ENCODE data around the gene CES3.
"Not testable (repeated sequence)": the region's sequence is repeated elsewhere in the genome, so short reads cannot be mapped to it uniquely, and the experiment has no call there.

Gene CES3

GRCh38 chr16:66926171-66926947, 34.7 kb upstream of the CES3 start:
- no peak for DNase-seq (ENCODE audit: low read depth, low spot score)
- no peak overlapping the region for H3K27ac ChIP-seq

- no peak for DNase-seq (ENCODE audit: low read depth, low spot score)
- H3K27ac ChIP-seq: peak overlapping the region; percentile 55
These were observed 34.1 kb upstream of the CES3 start for GRCh38 chr16:66926961-66927436.

- peak overlapping the region; percentile 55 for H3K27ac ChIP-seq
- peak; percentile 20 for DNase-seq (ENCODE audit: low read depth, low spot score)
These were observed 33.0 kb upstream of the CES3 start for GRCh38 chr16:66927918-66928649.

- H3K27ac ChIP-seq: peak overlapping the region; percentile 55
- no peak for DNase-seq (ENCODE audit: low read depth, low spot score)
These were observed 32.2 kb upstream of the CES3 start for GRCh38 chr16:66928702-66929388.

GRCh38 chr16:66930189-66930588, 30.9 kb upstream of the CES3 start:
- H3K27ac ChIP-seq: peak overlapping the region; percentile 54
- DNase-seq (ENCODE audit: low read depth, low spot score): no peak

- DNase-seq (ENCODE audit: low read depth, low spot score): no peak
- H3K27ac ChIP-seq: no peak overlapping the region
These were observed 29.4 kb upstream of the CES3 start for GRCh38 chr16:66931665-66932064.

- H3K27ac ChIP-seq: no peak overlapping the region
- DNase-seq (ENCODE audit: low read depth, low spot score): no peak
These were observed 29.0 kb upstream of the CES3 start for GRCh38 chr16:66932076-66932475.

DNA sequence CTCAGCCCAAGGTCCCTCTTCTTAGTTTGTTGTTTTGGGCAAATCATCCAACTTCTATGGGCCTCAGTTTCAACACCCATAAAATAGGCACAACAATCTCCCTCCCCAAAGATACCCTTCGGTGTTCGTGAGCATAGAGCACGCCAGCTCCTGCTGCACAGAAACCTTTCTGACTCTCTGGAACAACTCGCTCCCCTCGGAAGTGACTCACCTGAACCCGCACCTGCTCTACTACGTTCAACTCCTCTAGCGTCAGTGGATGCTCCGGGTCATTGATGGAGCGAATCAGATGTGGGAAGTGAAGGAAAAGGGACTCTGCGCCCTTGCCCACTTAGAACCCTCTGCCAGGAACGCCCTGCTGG, 27.3 kb upstream of the CES3 start:
- peak overlapping the region; percentile 94 for H3K27ac ChIP-seq
- no peak for DNase-seq (ENCODE audit: low read depth, low spot score)

DNA sequence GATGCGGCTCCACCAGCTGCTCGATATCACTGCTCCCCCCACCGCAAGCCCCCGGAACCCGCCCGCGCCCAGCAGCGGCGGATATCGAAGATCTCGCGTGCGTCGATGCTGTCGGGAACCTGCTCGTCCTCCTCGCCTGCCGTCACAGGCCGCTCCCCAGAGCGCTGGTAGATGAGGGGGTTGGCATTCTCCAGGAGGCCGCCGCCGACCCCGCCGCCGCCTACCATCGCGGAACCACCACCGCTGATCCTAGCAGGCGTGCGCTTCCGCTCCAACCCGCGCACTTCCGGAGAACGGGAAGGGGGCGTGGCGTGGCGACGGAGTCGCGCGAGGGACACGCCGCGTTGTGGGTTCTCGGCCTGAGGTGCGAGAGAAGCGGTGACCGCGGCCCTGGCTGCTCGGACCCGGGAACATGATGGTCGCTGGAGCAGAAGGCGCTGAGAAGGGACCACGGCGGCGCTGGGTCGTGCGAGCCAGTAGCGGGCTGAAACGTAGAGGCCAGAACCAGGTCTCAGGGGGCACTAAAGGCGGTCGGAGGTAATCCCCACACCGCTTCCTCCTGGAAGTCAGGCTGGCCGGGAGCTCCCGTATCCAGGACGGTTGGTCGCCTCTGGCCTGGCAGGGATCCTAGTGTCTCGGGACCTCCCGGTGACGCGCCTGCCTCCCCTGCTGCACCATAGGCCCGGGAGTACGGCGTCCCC, 26.8 kb upstream of the CES3 start, which contains the start of gene CIAO2B:
CIAO2B (minus strand) TSS at position 265 of the 701 bp plus-strand sequence; CDS start at position 227, 38 bp downstream.
- DNase-seq (ENCODE audit: low read depth, low spot score): peak; percentile 22

GRCh38 chr16:66934839-66935313, 26.2 kb upstream of the CES3 start:
- peak overlapping the region; percentile 94 for H3K27ac ChIP-seq
- not testable (repeated sequence) for DNase-seq (ENCODE audit: low read depth, low spot score)

More for the DNA sequence above, 26.8 kb upstream of the CES3 start, which contains the start of gene CIAO2B:
- H3K27ac ChIP-seq: peak within 1 kb of the TSS; percentile 94

GRCh38 chr16:66935314-66936011, 25.6 kb upstream of the CES3 start, which contains the start of gene CES2:
TSS of gene CES2 (plus strand) at chr16:66935516. CDS start at chr16:66935636, 120 bp downstream.
- peak; percentile 29 for DNase-seq (ENCODE audit: low read depth, low spot score)
- H3K27ac ChIP-seq: peak within 1 kb of the TSS; percentile 94

GRCh38 chr16:66936462-66936861, 24.6 kb upstream of the CES3 start:
- DNase-seq (ENCODE audit: low read depth, low spot score): no peak
- H3K27ac ChIP-seq: peak overlapping the region; percentile 94

DNA sequence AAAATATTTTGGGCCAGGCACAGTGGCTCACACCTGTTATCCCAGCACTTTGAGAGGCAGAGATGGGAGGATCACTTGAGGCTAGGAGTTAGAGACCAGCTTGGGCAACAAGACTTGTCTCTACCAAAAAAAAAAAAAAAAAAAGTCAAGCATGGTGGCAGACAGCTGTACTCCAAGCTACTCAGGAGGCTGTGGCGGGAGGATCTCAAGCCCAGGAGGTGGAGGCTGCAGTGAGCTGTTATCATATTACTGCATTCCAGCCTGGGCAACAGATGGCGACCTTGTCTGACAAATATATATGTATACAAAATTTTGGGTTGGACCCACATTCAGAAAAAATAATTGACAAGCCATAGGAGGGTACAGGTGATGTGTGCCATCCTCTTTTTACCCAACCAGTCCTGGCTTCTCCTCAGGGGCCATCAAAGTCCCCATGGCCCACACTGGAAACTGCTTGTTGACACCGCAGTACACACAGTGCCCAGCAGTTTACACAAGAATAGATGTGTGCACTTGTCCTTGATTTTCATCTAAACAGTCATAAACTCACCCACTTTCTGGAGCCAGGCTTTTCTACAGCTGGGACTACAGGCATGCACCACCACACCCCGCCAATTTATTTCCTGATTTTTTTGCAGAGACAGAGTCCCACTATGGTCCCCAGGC, 24.0 kb upstream of the CES3 start:
- DNase-seq (ENCODE audit: low read depth, low spot score): no peak
- H3K27ac ChIP-seq: no peak overlapping the region

GRCh38 chr16:66937725-66938337, 23.2 kb upstream of the CES3 start:
- H3K27ac ChIP-seq: no peak overlapping the region
- no peak for DNase-seq (ENCODE audit: low read depth, low spot score)

- DNase-seq (ENCODE audit: low read depth, low spot score): no peak
- no peak overlapping the region for H3K27ac ChIP-seq
These were observed 21.7 kb upstream of the CES3 start for GRCh38 chr16:66939366-66939765.

- no peak for DNase-seq (ENCODE audit: low read depth, low spot score)
These were observed 20.8 kb upstream of the CES3 start for GRCh38 chr16:66940236-66940635.

GRCh38 chr16:66942981-66943380, 18.1 kb upstream of the CES3 start:
- no peak overlapping the region for H3K27ac ChIP-seq
- no peak for DNase-seq (ENCODE audit: low read depth, low spot score)

More at GRCh38 chr16:66940236-66940635, 20.8 kb upstream of the CES3 start:
- H3K27ac ChIP-seq: no peak overlapping the region

- no peak for DNase-seq (ENCODE audit: low read depth, low spot score)
- H3K27ac ChIP-seq: no peak overlapping the region
These were observed 17.5 kb upstream of the CES3 start for GRCh38 chr16:66943426-66944053.
